Breast epithelium (tissue), 3 donors: ENCODE measurements around the gene SPOCK1.

Experiments used
- CTCF ChIP-seq, 3 donors: fragments of 450-650 bp; IDR thresholded peaks; one replicate each; pipeline ENCODE4 v1.5.1; 2016 to 2017; ENCODE audit warnings: antibody characterized with exemption in 3 of 3, mild to moderate bottlenecking in 3 of 3, moderate library complexity in 3 of 3
- POLR2A ChIP-seq: fragments of 450-650 bp; IDR thresholded peaks from one replicate; pipeline ENCODE4 v1.6.1; 2016; ENCODE audit warnings: antibody characterized with exemption, mild to moderate bottlenecking, moderate library complexity

- TF ChIP-seq CTCF (IDR thresholded peaks at IDR 0.05) (no peak), POLR2A (no peak)
Observed at GRCh38 chr5:137188566-137188965, 310.6 kb downstream of the SPOCK1 start.
